ENCODE results near the gene CCNK.

- TF ChIP-seq CTCF (conservative IDR thresholded peaks at IDR 0.05; ENCODE audit: low read length) = no peak
- TF ChIP-seq EZH2phosphoT487 (IDR thresholded peaks at IDR 0.05; ENCODE audit: borderline replicate concordance) = no peak
These were observed 30.0 kb upstream of the CCNK start for GRCh38 chr14:99451234-99451633.

All from Loucy (cell line).